Measurements from ENCODE around the gene LMNA.

DNA sequence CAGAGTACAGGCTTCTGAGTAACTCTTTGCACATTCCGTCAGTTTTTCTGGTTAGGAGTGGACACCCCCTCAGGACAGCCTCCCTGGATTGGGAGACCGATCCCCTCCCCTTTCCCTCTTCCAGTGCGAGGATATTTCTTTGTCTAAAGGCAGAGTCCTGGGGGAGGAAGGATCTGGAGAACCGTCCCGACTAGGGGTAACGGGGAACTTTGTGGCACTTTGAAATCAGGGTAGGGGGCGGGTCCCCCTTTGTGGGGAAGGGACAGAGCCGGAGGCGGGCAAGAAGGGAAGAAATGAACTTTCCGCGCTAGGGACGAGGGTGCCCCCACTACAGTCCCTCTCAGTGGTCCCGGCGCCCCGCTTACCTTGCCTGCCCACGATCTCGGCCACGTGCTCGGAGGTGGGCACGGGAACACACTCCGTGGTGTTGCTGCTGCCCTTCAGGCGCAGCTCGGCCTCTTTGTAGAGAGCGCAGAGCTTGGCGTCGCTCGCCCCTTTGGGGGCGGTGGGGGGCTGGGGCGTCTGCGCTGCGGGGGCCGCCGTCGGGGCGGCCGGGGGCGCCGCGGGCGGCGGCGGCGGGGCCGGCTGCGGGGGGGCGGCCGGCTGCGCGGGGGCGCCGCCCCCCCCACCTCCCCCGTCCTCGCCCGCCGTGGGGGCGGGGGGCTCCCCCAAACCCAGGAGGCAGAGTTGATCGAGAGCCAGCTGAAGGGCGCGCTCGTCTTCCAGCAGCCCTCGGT is 33.2 kb upstream of the LMNA start:
- TF ChIP-seq POLR2A (IDR thresholded peaks at IDR 0.05; ENCODE audit: low read length) (no peak), GATA1 (IDR thresholded peaks at IDR 0.05; ENCODE audit: low read depth, low read length) (no peak)

Data from erythroblast (primary cell).